ENCODE measurements around the gene TTK. TPM values are rescaled to one million over a fixed set of nuclear protein-coding genes. Genes with fewer than 3 reads are reported as not detected.

The TTK gene
- total RNA-seq, 1 experiment from 2014 or later = 62.5 TPM

- TF ChIP-seq, protein P1, sequence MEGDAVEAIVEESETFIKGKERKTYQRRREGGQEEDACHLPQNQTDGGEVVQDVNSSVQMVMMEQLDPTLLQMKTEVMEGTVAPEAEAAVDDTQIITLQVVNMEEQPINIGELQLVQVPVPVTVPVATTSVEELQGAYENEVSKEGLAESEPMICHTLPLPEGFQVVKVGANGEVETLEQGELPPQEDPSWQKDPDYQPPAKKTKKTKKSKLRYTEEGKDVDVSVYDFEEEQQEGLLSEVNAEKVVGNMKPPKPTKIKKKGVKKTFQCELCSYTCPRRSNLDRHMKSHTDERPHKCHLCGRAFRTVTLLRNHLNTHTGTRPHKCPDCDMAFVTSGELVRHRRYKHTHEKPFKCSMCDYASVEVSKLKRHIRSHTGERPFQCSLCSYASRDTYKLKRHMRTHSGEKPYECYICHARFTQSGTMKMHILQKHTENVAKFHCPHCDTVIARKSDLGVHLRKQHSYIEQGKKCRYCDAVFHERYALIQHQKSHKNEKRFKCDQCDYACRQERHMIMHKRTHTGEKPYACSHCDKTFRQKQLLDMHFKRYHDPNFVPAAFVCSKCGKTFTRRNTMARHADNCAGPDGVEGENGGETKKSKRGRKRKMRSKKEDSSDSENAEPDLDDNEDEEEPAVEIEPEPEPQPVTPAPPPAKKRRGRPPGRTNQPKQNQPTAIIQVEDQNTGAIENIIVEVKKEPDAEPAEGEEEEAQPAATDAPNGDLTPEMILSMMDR (conservative IDR thresholded peaks at IDR 0.05; ENCODE audit: low read depth, low read length) = no peak
- no peak for TF ChIP-seq EZH2 (IDR thresholded peaks at IDR 0.05; ENCODE audit: borderline replicate concordance, low read depth, low read length, poor library complexity, severe bottlenecking)
- intact Hi-C loops (cut with micrococcal nuclease; ENCODE audit: unreplicated experiment) = no loop called here
Measured at GRCh38 chr6:80077067-80077466, 72.6 kb downstream of the TTK start.

DNA sequence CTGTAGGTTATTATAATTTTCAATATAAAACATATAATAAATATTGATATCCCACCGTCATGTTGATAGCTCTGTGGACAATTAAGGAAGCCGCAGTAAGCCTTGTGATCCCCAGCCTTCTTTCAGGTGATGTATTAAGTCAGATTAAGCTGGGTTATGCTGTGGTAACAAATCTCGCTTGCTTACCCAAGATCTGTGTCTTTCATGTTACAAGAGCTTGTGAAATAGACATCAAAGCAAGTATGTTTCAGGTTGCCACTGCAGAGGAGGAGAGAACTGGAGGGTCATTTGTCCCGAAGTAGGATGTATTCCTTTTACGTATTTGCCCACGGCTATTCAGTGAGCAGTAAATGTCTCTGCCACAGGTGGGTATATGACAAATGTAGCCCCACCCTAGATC is 84.2 kb downstream of the TTK start:
- ChIA-PET POLR2A (ENCODE audit: low non-redundant PET) (no interaction called here), CTCF (no interaction called here)
- no peaks in the 10 kb centered on the region for H3K27me3 ChIP-seq (replicated peaks; ENCODE audit: insufficient read depth, low read depth, low read length, poor library complexity)
- no peaks in the 10 kb centered on the region for H3K4me1 ChIP-seq (ENCODE audit: insufficient read depth, low read length, poor library complexity, severe bottlenecking)
- H3K9me3 ChIP-seq (ENCODE audit: low read depth, low read length, poor library complexity, severe bottlenecking) = no peaks in the 10 kb centered on the region
- H3K27ac ChIP-seq (ENCODE audit: low read depth, low read length, poor library complexity, severe bottlenecking) = no peak overlapping the region
- TF ChIP-seq, protein P1 (conservative IDR thresholded peaks at IDR 0.05; ENCODE audit: low read depth, low read length) = no peak
- TF ChIP-seq EZH2 (IDR thresholded peaks at IDR 0.05; ENCODE audit: borderline replicate concordance, low read depth, low read length, poor library complexity, severe bottlenecking) = no peak
- intact Hi-C loops (cut with micrococcal nuclease; ENCODE audit: unreplicated experiment) = no loop called here
- BruUV-seq (replicated peaks) = no TSS peak
- H3K4me3 ChIP-seq (ENCODE audit: low read depth, low read length, poor library complexity, severe bottlenecking) = no peak overlapping the region
- no peak for DNase-seq (ENCODE audit: low spot score)
- H3K36me3 ChIP-seq (ENCODE audit: insufficient read depth, low read length, poor library complexity, severe bottlenecking) = no peaks in the 10 kb centered on the region

More at GRCh38 chr6:80077067-80077466, 72.6 kb downstream of the TTK start:
- no TSS peak for BruUV-seq (replicated peaks)
- Histone ChIP-seq H3K36me3 (ENCODE audit: insufficient read depth, low read length, poor library complexity, severe bottlenecking) (no peaks in the 10 kb centered on the region), H3K27me3 (replicated peaks; ENCODE audit: insufficient read depth, low read depth, low read length, poor library complexity) (no peaks in the 10 kb centered on the region), H3K4me3 (ENCODE audit: low read depth, low read length, poor library complexity, severe bottlenecking) (no peak overlapping the region), H3K4me1 (ENCODE audit: insufficient read depth, low read length, poor library complexity, severe bottlenecking) (no peaks in the 10 kb centered on the region), H3K9me3 (ENCODE audit: low read depth, low read length, poor library complexity, severe bottlenecking) (no peaks in the 10 kb centered on the region), H3K27ac (ENCODE audit: low read depth, low read length, poor library complexity, severe bottlenecking) (no peak overlapping the region)
- CTCF ChIA-PET = no interaction called here
- POLR2A ChIA-PET (ENCODE audit: low non-redundant PET) = no interaction called here
- DNase-seq (ENCODE audit: low spot score) = no peak

DNA sequence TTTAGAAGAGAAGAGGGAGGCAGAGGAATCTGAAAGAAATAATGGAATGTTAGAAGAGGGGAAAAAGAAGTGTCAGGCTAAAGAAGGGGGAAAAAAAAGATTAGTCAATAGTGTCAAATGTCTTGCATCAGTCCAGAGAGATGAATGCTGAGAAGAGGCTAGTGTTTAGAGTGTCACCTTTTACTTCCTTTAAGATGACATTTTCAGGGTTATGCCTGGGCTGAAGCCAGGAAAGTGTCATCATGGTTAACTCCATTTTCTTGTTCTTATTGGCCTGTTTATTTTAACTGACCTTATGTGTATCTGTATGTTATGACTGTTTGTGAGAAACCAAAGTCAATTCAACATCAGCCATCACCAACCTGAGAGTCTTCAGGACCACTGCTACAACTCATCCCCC is 87.1 kb downstream of the TTK start:
- DNase-seq (ENCODE audit: low spot score) = no peak
- TF ChIP-seq, protein P1 (conservative IDR thresholded peaks at IDR 0.05; ENCODE audit: low read depth, low read length) = no peak
- TF ChIP-seq EZH2 (IDR thresholded peaks at IDR 0.05; ENCODE audit: borderline replicate concordance, low read depth, low read length, poor library complexity, severe bottlenecking) = no peak
- Histone ChIP-seq H3K4me1 (ENCODE audit: insufficient read depth, low read length, poor library complexity, severe bottlenecking) (no peaks in the 10 kb centered on the region), H3K36me3 (ENCODE audit: insufficient read depth, low read length, poor library complexity, severe bottlenecking) (no peaks in the 10 kb centered on the region), H3K27me3 (replicated peaks; ENCODE audit: insufficient read depth, low read depth, low read length, poor library complexity) (no peaks in the 10 kb centered on the region), H3K27ac (ENCODE audit: low read depth, low read length, poor library complexity, severe bottlenecking) (no peak overlapping the region), H3K4me3 (ENCODE audit: low read depth, low read length, poor library complexity, severe bottlenecking) (no peak overlapping the region), H3K9me3 (ENCODE audit: low read depth, low read length, poor library complexity, severe bottlenecking) (no peaks in the 10 kb centered on the region)
- ChIA-PET CTCF (no interaction called here), POLR2A (ENCODE audit: low non-redundant PET) (no interaction called here)
- intact Hi-C loops (cut with micrococcal nuclease; ENCODE audit: unreplicated experiment) = loop anchor here (5.0 kb wide), 2 partner anchors 214 to 314 kb away; no protein-coding TSS in a partner anchor
- BruUV-seq (replicated peaks) = no TSS peak

Other genes starting within 250 kb of the TTK start
- gene ELOVL4, start 57.1 kb upstream of the TTK start, total RNA-seq (2021) = 7.0 and 7.9 TPM in 2 replicates
- gene BCKDHB, start 102.0 kb downstream of the TTK start, total RNA-seq (2021) = 20.0 and 23.5 TPM in 2 replicates

Measured in A673 (cell line).